Activated CD4-positive, alpha-beta memory T cell treated with anti-CD3 and anti-CD28 coated beads for 36 hours (primary cell): Measurements from ENCODE around the gene CD276. TPM values are rescaled to one million over a fixed set of nuclear protein-coding genes. Genes with fewer than 3 reads are reported as not detected.
"Not testable (repeated sequence)": the region's sequence is repeated elsewhere in the genome, so short reads cannot be mapped to it uniquely, and the experiment has no call there.

ENCODE experiments used
- CTCF ChIA-PET: fragments of 350-600 bp; sonication (Branson Sonifier 250); formaldehyde crosslinking; loops from one replicate; lab custom pipeline; 2021; ENCODE audit warnings: antibody characterized with exemption, inconsistent platforms; lab: Charles Lee
- POLR2A ChIA-PET: fragments of 350-600 bp; sonication (Branson Sonifier 250); formaldehyde crosslinking; loops from one replicate; lab custom pipeline; 2021; ENCODE audit warnings: antibody characterized with exemption; lab: Charles Lee
- DNase-seq: peaks from one replicate; pipeline ENCODE4 v3.0.0-alpha.2; 2020
- H3K27ac Mint-ChIP-seq: one replicate; pipeline ENCODE4 v1.8.0; 2021; ENCODE audit warnings: mixed read lengths
- H3K27me3 Mint-ChIP-seq: one replicate; pipeline ENCODE4 v1.8.0; 2021; ENCODE audit warnings: mixed read lengths
- H3K36me3 Mint-ChIP-seq: one replicate; pipeline ENCODE4 v1.8.0; 2021; ENCODE audit warnings: mixed read lengths
- H3K4me1 Mint-ChIP-seq: one replicate; pipeline ENCODE4 v1.8.0; 2021; ENCODE audit warnings: low read depth, mixed read lengths
- H3K4me3 Mint-ChIP-seq: one replicate; pipeline ENCODE4 v1.8.0; 2021; ENCODE audit warnings: mild to moderate bottlenecking, mixed read lengths
- H3K9me3 Mint-ChIP-seq: one replicate; pipeline ENCODE4 v1.8.0; 2021; ENCODE audit warnings: mixed read lengths
- intact Hi-C: fragments of 100-400 bp; cut with micrococcal nuclease; formaldehyde crosslinking; loops from one replicate; pipeline ENCODE4 v1.15.1; 2023
- total RNA-seq, 2 experiments: library from RNA; stranded (reverse); gene quantifications; one replicate each; pipeline ENCODE4 v1.2.3, GENCODE V29; 2021

The CD276 gene
- total RNA-seq, 2 experiments from 2014 or later: 3.7 to 4.9 TPM

GRCh38 chr15:73712107-73712506 is 27.9 kb downstream of the CD276 start:
- intact Hi-C loops: no loop called here
- H3K27me3 Mint-ChIP-seq: no peaks in the 10 kb centered on the region
- no peak for DNase-seq
- ChIA-PET CTCF (interaction anchor here (2.0 kb wide), 1 partner anchor 35 kb away, joined by 8 read pairs; no protein-coding TSS in a partner anchor), POLR2A (no interaction called here)
- H3K36me3 Mint-ChIP-seq: no peaks in the 10 kb centered on the region
- H3K4me1 Mint-ChIP-seq: no peaks in the 10 kb centered on the region
- H3K9me3 Mint-ChIP-seq: no peaks in the 10 kb centered on the region
- H3K4me3 Mint-ChIP-seq: no peak overlapping the region
- H3K27ac Mint-ChIP-seq: no peak overlapping the region

- H3K4me1 Mint-ChIP-seq: no peaks in the 10 kb centered on the region
Measured at GRCh38 chr15:73714695-73715301, 30.6 kb downstream of the CD276 start.

GRCh38 chr15:73715417-73715816 is 31.2 kb downstream of the CD276 start:
- Mint-ChIP-seq H3K27me3 (peaks cover 7% of the 10 kb centered on the region), H3K27ac (no peak overlapping the region), H3K4me1 (no peaks in the 10 kb centered on the region), H3K9me3 (no peaks in the 10 kb centered on the region), H3K36me3 (no peaks in the 10 kb centered on the region), H3K4me3 (no peak overlapping the region)
- POLR2A ChIA-PET: no interaction called here
- DNase-seq: no peak
- CTCF ChIA-PET: interaction anchor here (1.7 kb wide), 1 partner anchor 10 kb away, joined by 6 read pairs; no protein-coding TSS in a partner anchor
- intact Hi-C loops: no loop called here

More at GRCh38 chr15:73714695-73715301, 30.6 kb downstream of the CD276 start:
- ChIA-PET POLR2A (no interaction called here), CTCF (interaction anchor here (1.7 kb wide), 1 partner anchor 10 kb away, joined by 6 read pairs; no protein-coding TSS in a partner anchor)
- H3K27me3 Mint-ChIP-seq: peaks cover 4% of the 10 kb centered on the region
- no peaks in the 10 kb centered on the region for H3K36me3 Mint-ChIP-seq
- no peak for DNase-seq
- no peak overlapping the region for H3K27ac Mint-ChIP-seq
- no peak overlapping the region for H3K4me3 Mint-ChIP-seq
- intact Hi-C loops: no loop called here
- H3K9me3 Mint-ChIP-seq: no peaks in the 10 kb centered on the region

- no peaks in the 10 kb centered on the region for H3K36me3 Mint-ChIP-seq
- ChIA-PET CTCF (interaction anchor here (1.2 to 1.7 kb wide), 3 partner anchors 11 to 80 kb away, joined by 3 to 6 read pairs (median 3); no protein-coding TSS in a partner anchor), POLR2A (no interaction called here)
- H3K9me3 Mint-ChIP-seq: no peaks in the 10 kb centered on the region
- intact Hi-C loops: no loop called here
- peaks cover 11% of the 10 kb centered on the region for H3K27me3 Mint-ChIP-seq
- no peak overlapping the region for H3K27ac Mint-ChIP-seq
- DNase-seq: no peak
- no peak overlapping the region for H3K4me3 Mint-ChIP-seq
- no peaks in the 10 kb centered on the region for H3K4me1 Mint-ChIP-seq
Measured at GRCh38 chr15:73716417-73716816, 32.2 kb downstream of the CD276 start.

GRCh38 chr15:73717206-73717605 is 33.0 kb downstream of the CD276 start:
- CTCF ChIA-PET: interaction anchor here (1.3 to 4.5 kb wide), 2 partner anchors 12 to 39 kb away, joined by 3 to 21 read pairs; no protein-coding TSS in a partner anchor
- Mint-ChIP-seq H3K36me3 (no peaks in the 10 kb centered on the region), H3K27me3 (peaks cover 13% of the 10 kb centered on the region), H3K4me3 (no peak overlapping the region), H3K4me1 (no peaks in the 10 kb centered on the region), H3K9me3 (no peaks in the 10 kb centered on the region), H3K27ac (no peak overlapping the region)
- no peak for DNase-seq
- POLR2A ChIA-PET: no interaction called here
- intact Hi-C loops: no loop called here

GRCh38 chr15:73717802-73718201 is 33.6 kb downstream of the CD276 start:
- H3K4me3 Mint-ChIP-seq: no peak overlapping the region
- no peak overlapping the region for H3K27ac Mint-ChIP-seq
- ChIA-PET POLR2A (no interaction called here), CTCF (interaction anchor here (0.7 to 4.5 kb wide), 3 partner anchors 13 to 41 kb away, joined by 3 to 21 read pairs (median 4); no protein-coding TSS in a partner anchor)
- no peaks in the 10 kb centered on the region for H3K9me3 Mint-ChIP-seq
- no peak for DNase-seq
- H3K4me1 Mint-ChIP-seq: no peaks in the 10 kb centered on the region
- H3K36me3 Mint-ChIP-seq: no peaks in the 10 kb centered on the region
- peaks cover 13% of the 10 kb centered on the region for H3K27me3 Mint-ChIP-seq
- intact Hi-C loops: no loop called here

- Mint-ChIP-seq H3K4me1 (no peaks in the 10 kb centered on the region), H3K27me3 (peaks cover 17% of the 10 kb centered on the region), H3K4me3 (no peak overlapping the region), H3K9me3 (no peaks in the 10 kb centered on the region), H3K27ac (no peak overlapping the region), H3K36me3 (no peaks in the 10 kb centered on the region)
- ChIA-PET POLR2A (no interaction called here), CTCF (interaction anchor here (0.7 to 4.5 kb wide), 3 partner anchors 14 to 42 kb away, joined by 3 to 21 read pairs (median 4); no protein-coding TSS in a partner anchor)
- DNase-seq: no peak
- intact Hi-C loops: no loop called here
Measured at GRCh38 chr15:73718694-73719093, 34.5 kb downstream of the CD276 start.

GRCh38 chr15:73722425-73722824 is 38.2 kb downstream of the CD276 start:
- Mint-ChIP-seq H3K4me3 (no peak overlapping the region), H3K9me3 (no peaks in the 10 kb centered on the region), H3K27me3 (peaks cover 21% of the 10 kb centered on the region), H3K27ac (no peak overlapping the region), H3K4me1 (no peaks in the 10 kb centered on the region), H3K36me3 (no peaks in the 10 kb centered on the region)
- intact Hi-C loops: no loop called here
- ChIA-PET POLR2A (no interaction called here), CTCF (interaction anchor here (1.3 kb wide), 1 partner anchor 45 kb away, joined by 3 read pairs; no protein-coding TSS in a partner anchor)
- no peak for DNase-seq

GRCh38 chr15:73723191-73723590 is 39.0 kb downstream of the CD276 start:
- intact Hi-C loops: no loop called here
- DNase-seq: no peak
- Mint-ChIP-seq H3K36me3 (no peaks in the 10 kb centered on the region), H3K9me3 (no peaks in the 10 kb centered on the region), H3K27ac (no peak overlapping the region), H3K27me3 (peaks cover 21% of the 10 kb centered on the region), H3K4me3 (no peak overlapping the region), H3K4me1 (no peaks in the 10 kb centered on the region)
- ChIA-PET CTCF (no interaction called here), POLR2A (no interaction called here)

- Mint-ChIP-seq H3K27ac (no peak overlapping the region), H3K4me1 (no peaks in the 10 kb centered on the region), H3K36me3 (no peaks in the 10 kb centered on the region), H3K4me3 (no peak overlapping the region), H3K27me3 (peaks cover 19% of the 10 kb centered on the region), H3K9me3 (no peaks in the 10 kb centered on the region)
- POLR2A ChIA-PET: no interaction called here
- CTCF ChIA-PET: no interaction called here
- intact Hi-C loops: no loop called here
- DNase-seq: no peak
Measured at GRCh38 chr15:73724212-73724611, 40.0 kb downstream of the CD276 start.

GRCh38 chr15:73727330-73727976 is 43.3 kb downstream of the CD276 start:
- Mint-ChIP-seq H3K27ac (no peak overlapping the region), H3K9me3 (no peaks in the 10 kb centered on the region), H3K36me3 (no peaks in the 10 kb centered on the region), H3K27me3 (peaks cover 8% of the 10 kb centered on the region), H3K4me3 (no peak overlapping the region), H3K4me1 (no peaks in the 10 kb centered on the region)
- ChIA-PET POLR2A (no interaction called here), CTCF (interaction anchor here (1.5 to 1.6 kb wide), 2 partner anchors 22 to 28 kb away, joined by 5 to 6 read pairs; no protein-coding TSS in a partner anchor)
- no peak for DNase-seq
- intact Hi-C loops: no loop called here

- H3K4me3 Mint-ChIP-seq, H3K9me3 Mint-ChIP-seq, intact Hi-C loops, H3K27me3 Mint-ChIP-seq, H3K36me3 Mint-ChIP-seq, H3K4me1 Mint-ChIP-seq, H3K27ac Mint-ChIP-seq, DNase-seq, POLR2A ChIA-PET: not testable (repeated sequence)
- CTCF ChIA-PET: interaction anchor here (0.9 kb wide), 1 partner anchor 55 kb away, joined by 3 read pairs; no protein-coding TSS in a partner anchor
Measured at GRCh38 chr15:73732051-73732450, 47.9 kb downstream of the CD276 start.
